NAMALWA (cell line): ENCODE measurements around the gene RASL10B.
"Not testable (repeated sequence)": the region's sequence is repeated elsewhere in the genome, so short reads cannot be mapped to it uniquely, and the experiment has no call there.

Experiments used
- DNase-seq: peaks from one replicate; pipeline ENCODE4 v3.0.0-alpha.2; 2015; ENCODE audit warnings: low spot score

The RASL10B gene

GRCh38 chr17:35742896-35743477, 11.5 kb downstream of the RASL10B start:
- no peak for DNase-seq

GRCh38 chr17:35743626-35744328, 12.3 kb downstream of the RASL10B start:
- peak; percentile 36 for DNase-seq

DNA sequence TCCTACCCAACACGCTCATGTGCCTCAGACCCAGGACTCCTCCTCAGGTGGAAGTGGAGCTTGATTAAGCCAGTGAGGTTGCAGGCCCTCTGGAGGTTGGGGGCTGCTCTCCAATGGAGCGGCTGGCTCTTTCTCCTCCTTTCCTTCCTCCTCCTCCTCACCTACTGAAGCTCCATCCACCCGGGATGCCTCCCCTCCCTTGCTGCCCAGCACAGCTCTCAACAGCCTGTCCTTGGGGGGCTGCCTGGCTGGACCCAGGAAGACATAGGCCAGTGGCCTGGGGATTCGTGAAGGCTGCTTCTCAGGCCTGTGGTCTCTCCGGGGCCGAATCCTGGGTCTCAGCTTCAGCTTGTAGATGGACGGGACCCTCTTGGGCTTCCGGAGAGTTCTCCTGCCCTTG, 13.4 kb downstream of the RASL10B start:
- DNase-seq, result no peak

DNA sequence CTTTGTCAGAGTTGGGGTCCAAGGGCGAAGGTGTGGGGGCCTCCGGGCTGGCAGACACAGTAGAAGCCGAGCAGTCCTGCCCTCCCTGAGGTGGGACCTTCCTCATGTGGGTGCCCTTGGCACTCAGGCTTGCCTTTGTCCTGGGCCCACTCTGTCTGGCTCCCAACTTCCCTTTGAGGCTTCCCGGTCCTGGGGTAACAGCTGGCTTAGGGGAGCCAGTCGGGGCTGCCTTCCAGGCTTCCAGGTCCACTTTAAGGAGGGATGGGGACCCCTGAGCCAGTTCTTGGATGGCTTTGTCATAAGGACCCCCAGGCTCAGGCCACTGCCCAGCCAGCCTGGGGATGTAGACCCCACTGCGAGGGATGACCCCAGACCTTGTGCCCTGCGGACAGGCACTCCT, 13.8 kb downstream of the RASL10B start:
- DNase-seq, result no peak

- DNase-seq, result no peak
Measured at GRCh38 chr17:35745749-35746320, 14.4 kb downstream of the RASL10B start.

- peak; percentile 83 for DNase-seq
Measured at GRCh38 chr17:35747540-35748017, 16.1 kb downstream of the RASL10B start.

DNA sequence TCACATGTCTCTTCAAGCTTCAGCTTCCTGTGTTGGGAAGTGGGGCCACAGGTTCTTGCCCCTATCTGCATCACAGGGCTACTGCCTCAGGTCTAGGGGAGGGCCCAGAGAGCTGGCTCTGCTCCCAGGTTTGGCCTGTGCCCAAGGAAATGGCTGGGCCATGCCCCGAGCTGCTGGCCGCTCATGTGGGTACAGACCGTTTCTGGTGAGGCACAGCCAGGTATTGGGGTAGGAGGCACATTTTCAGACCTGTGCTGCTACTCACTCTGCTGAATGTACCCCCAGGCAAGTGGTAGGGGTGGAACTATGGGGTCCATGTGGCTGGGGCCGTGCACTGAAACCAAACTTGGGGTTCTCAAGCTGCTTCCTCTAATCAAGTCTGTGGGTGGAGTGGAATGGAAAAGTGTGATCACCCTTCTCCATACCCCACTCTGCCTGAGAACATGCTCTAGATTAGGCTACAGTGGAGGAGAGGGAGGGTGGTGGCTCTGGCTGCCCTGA, 17.0 kb downstream of the RASL10B start:
- DNase-seq, result no peak

GRCh38 chr17:35748979-35749378, 17.5 kb downstream of the RASL10B start:
- no peak for DNase-seq

- no peak for DNase-seq
Measured at GRCh38 chr17:35749560-35750412, 18.3 kb downstream of the RASL10B start.

DNA sequence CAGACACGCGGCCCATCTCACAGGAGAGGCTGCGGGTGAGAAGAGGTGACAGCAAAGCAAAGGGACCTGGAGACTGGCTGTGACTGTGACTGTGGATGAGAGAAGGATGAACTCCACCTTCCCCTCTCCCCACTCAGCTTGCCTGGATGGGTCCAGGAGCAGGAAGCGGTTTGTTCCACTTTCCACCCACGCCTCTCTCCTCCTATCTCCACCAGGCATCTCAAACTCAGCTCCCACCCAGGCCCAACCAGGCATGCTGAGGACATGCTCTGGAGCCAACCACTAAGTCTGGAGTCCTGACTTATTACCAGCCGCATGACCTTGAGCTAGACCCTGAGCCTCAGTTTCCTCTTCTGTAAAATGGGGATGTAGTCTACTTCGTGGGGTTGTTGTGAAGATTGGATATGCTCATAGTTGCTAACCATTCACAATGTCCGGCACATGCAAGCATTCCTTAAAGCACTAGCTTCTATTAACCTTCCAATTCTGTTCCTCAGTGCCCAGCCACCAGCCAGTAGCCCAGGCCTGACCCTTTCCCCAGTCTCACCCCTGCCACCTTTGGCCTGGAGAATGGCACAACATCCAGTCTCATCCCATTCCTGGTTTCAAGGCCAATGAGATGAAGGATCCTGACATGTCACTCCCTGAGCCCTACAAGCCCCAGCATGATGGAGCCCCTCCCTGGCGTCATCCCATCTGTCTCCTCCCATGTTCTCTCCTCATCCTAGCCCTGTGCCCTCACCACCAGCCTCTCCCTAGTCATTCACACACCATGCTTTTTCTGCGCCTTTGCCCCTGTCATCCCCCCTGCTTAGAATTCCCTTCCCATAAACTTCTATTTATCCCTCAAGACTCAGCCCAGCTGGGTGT, 19.3 kb downstream of the RASL10B start:
- no peak for DNase-seq

GRCh38 chr17:35751541-35751940, 20.1 kb downstream of the RASL10B start:
- DNase-seq, result not testable (repeated sequence)

GRCh38 chr17:35752471-35752870, 21.0 kb downstream of the RASL10B start:
- DNase-seq, result no peak

- no peak for DNase-seq
Measured at GRCh38 chr17:35752945-35753764, 21.7 kb downstream of the RASL10B start, which contains the start of gene GAS2L2. GAS2L2 (minus strand) TSS chr17:35753239; CDS start chr17:35752850, 389 bp downstream.

DNA sequence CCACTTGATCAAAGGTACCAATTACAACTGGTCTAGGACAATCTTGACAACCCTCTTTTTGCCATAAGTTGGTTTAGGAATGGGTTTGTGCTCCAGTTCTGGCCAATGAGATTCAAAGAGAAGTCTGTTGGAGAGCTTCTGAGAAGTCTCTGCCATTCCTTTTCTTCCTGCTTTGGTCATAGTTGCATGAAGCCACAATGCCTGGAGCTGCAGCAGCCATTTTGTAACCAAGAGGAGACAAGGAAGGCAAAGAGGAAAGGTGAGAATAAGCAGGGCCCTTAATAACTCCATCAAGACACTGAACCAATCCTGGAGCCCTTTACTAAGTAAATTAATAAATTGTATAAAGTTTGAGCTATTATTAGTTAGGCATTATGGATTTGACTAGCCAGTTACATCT, 25.8 kb downstream of the RASL10B start:
- DNase-seq, result no peak

DNA sequence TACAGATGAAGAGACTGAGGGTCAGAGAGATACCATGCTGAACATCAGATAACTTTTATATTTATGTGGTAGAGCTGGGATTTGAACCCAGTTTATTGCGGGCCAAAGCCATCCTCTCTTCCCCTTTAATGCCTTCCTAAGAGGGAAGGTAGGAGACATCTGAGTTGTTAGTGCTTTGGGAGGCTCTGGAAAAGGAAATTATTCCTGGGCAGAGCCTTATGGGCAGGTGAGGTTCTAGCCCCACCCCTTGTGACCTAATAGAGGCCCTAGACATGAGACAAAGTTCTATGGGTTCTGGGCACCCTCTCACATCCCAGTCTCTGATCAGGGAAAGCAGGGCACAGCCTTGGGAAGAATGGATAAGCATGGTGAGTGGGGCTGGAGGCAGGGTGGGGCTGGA, 29.1 kb downstream of the RASL10B start, which contains the start of gene C17orf50:
Gene C17orf50 (plus strand): TSS at position 301 of the 400 bp plus-strand sequence. CDS start 55 bp downstream, at position 356.
- DNase-seq, result no peak

DNA sequence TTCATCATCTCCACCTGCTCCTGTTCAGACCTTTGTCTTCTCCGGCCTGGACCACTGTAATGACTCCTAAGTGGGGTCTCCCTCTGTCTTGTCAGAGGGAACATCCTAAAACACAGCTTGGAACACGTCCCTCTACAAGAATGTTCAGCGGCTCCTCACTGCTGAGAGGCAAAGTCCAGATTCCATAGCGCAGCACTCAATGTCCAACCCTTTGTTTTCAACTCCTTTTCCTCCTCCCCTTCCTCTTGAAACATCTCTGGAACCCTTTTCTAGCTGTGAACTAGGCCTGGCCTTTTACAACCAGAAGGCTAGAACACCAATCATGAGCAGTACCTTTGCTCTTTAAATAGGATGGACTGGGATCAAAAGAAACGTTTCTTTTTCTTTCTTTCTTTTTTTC, 30.2 kb downstream of the RASL10B start:
- no peak for DNase-seq

DNA sequence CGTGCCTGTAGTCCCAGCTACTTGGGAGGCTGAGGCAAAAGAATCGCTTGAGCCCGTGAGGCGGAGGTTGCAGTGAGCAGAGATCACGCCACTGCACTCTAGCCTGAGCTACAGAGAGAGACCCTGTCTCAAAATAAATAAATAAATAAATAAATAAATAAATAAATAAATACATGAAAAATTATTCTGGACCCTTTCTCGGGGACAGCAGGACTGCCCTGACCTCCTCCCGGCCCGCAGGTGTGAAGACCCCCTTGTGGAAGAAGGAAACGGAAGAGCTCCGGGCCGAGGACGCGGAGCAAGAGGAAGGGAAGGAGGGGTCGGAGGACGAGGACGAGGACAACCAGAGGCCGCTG, 32.3 kb downstream of the RASL10B start:
- no peak for DNase-seq

- DNase-seq, result peak; percentile 92
Measured at GRCh38 chr17:35764123-35764991, 32.9 kb downstream of the RASL10B start.

GRCh38 chr17:35765086-35765710, 33.8 kb downstream of the RASL10B start:
- DNase-seq, result no peak
